Fibroblast of the conjunctiva (primary cell): Measurements from ENCODE around the gene PRR33.

Experiments used
- DNase-seq: peaks from one replicate; pipeline ENCODE4 v3.0.0-alpha.2; 2010; ENCODE audit warnings: low read depth

PRR33 gene

DNA sequence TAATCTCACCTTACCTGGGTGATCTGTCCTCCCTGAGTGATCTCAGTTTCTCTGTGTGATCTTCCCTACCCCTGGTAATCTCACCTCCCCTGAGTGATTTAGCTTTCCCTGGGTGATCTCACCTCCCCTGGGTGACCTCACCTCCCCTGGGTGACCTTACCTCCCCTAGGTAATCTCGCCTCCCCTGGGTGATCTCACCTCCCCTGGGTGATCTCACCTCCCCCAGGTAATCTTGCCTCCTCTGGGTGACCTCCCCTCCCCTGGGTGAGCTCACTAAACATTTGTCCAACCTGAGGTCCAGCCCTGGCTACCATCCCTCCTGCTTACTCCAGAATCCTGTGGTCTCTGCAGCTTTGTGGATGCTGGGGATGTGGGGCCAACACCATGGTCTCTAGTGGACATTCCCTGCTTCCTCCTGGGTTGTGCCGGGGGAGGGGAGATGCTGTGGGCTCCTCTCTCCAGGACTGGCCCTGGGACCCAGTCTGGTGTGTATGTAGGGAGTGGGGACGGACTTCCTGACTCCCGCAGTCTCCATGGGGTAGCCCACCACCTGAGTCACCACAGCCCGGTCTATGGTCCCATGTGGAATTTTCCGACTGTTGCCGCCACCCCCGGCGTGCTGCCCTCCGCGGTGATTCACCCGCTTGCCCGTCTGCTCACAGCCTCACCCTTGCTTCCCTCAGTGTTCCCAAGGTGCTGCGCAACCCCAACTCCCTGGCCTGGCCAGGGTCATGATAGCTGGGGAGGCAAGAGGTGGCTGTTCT lies 28.9 kb downstream of the PRR33 start:
- DNase-seq, result no peak

DNA sequence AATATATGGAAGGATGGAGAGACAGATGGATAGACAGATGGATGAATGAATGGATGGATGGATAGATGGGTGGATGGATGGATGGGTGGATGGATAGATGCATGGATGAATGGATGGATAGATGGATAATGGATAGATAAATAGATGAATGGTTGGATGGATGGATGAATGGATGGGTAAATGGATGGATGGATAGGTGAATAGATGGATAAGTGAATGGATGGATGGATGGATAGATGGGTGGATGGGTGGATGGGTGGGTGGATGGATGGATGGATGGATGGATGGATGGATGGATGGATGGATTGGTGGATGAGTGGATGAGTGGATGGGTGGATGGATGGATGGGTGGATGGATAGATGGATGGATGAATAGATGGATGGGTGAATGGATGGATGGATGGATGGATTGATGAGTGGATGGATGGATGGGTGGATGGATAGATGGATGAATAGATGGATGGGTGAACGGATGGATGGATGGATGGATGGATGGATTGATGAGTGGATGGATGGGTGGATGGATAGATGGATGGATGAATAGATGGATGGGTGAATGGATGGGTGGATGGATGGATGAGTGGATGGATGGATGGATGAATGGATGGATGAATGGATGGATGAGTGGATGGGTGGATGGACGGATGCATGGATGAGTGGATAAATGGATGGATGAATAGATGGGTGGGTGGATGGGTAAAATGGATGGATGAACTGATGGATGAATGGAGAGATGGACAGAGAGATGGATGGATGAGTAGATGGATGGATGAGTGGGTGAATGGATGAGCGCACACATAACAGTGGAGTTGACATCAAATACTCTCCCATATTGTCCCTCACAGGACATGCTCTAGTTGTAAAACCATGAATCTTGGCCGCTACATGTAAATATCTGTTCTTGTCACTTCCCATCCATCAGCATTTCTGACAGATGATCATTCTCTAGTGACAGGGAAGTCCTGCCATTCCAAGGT lies 30.0 kb downstream of the PRR33 start:
- no peak for DNase-seq

DNA sequence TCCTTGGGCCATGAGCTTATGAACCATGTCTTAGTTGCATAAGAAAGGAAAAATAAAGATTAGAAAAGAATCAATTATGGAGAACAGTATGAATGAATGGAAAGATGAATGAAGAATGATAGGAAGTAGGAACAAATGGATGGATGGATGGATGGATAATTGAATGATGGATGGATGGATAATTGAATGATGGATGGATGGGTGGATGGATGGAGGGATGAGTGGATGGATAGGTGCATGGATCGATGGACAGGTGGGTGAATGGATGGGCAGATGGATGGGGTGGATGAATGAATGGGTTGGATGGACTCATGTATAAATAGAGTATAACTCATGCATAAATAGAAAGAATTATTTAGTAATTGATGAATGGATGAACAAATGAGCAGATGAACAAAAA lies 31.6 kb downstream of the PRR33 start:
- DNase-seq, result no peak

DNA sequence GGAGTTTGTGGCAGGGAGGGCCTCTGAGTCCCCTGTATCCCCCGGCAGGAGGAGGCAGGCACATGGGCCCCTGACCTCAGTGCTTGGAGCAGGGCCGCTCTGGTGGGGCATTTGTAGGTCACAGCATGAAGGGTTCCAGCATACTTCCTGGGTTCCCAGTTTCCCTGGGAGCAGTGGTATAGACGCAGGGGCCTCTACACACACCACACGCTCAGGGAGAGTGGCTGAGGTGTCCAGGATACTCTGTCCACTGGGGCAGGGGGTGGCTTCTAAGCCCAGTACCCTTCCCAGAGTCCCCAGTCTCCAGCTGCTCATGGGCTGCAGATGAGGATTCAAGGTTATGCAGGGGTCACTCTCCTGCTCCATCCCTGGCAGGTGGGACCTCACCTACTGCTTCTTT lies 32.7 kb downstream of the PRR33 start:
- DNase-seq, result no peak

DNA sequence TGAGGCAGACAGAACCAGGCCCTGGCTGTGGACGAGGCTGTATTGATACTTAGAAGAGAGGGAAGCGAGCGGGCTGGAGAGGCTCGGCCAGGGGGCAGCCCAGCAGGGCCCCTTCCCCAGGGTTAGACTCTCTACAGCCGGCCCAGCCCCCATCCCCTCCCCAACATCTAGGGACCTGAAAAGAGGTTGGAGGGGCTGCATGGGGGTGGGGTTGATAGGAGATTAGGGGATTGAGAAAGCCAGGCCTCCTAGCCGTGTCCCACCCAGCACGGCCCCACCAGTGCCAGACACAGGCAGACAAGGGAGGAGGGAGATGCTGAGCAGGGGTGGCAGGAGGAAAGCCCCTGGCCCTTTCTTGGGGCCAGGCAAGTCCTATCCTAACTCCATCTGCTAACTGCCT lies 33.1 kb downstream of the PRR33 start:
- DNase-seq, result no peak

DNA sequence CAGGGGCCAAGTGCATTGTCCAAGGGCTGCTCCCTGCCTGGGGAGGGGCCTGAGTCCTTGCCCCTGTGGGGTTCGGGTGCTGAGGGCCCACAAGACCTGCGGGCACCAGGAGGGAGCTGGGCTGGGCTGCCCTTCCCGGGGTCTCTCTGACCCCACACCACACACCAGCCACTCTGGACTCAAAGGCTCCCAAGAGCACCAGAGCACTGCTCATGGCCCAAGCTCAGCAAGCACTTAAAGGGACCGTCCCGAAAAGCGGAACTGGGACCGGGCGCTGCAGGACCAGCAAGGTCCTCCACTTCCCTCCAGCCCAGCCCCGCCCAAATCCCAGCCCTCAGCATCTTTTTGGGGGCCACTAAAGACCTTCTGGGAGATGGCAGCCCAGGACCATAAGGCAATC lies 33.5 kb downstream of the PRR33 start:
- DNase-seq, result no peak

DNA sequence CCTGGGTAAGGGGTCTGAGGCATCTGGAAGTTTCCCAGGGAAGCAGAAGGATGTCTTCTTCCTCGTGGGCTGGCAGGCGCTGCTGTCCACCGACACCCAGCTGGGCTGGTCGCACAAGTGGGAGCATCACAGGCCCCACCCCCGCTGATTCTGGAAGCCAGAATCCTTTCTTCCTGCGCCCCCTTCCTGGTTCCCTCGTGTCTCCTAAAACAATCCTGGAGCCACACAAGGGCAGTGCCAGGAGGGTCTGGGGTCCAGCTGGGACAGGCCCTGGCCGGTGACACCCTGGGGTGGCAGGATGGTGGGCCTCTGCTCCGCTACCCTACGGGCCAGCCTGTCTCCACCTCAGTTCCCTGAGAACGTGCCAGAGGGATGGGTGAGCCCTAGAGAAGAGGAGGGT lies 34.6 kb downstream of the PRR33 start:
- DNase-seq, result no peak

DNA sequence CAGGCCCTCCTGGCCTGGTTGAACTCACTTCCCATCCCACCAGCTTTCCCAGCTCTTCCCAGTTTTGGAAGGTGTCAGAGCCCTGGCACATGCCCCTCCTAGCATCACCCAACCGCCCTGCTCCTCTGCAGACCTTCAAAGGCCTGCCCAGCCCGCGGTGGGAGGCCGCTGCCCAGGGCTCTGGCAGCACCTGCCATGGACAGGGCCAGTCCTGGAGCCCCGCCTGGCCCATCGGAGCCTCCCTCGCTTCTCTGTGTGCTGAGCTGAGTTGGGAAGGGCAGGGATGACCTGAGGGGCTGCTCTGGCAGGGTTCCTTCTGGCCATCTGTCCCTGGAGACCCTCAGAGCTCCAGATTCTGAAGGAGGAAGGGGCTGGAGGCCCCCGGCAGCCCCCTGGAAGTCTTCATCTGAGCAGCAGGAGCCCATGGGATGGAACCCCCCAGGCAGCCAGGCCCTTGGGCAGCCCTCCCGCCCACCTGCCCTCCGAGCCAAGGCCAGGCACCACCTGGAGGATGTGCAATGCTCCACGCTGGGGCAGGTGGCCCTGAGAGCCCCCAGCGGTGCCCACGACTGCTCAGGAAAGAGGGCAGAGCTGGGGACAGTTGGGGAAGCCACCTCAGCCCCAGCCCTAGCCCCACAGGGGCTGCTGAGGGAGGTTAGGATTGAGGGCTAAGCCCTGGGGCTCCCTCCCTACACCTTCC lies 35.2 kb downstream of the PRR33 start:
- no peak for DNase-seq

DNA sequence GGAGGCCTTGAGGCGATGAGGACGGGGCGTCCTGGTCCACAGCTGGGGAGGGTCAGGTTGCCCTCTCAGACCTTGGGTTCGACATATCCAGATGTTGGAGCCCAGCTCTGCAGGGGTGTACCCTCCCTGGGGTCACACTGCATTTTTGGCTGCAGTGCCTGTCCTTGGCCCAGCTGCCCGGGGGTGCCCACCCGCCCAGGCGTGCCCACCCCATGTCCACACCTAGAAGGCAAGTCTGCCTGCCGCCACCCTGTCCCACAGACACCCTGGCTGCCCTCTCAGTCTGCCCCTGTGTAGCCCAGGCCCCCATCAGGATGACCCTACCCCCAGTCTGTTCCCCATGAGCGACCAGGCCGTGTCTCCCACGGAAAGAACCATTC lies 35.8 kb downstream of the PRR33 start:
- no peak for DNase-seq

DNA sequence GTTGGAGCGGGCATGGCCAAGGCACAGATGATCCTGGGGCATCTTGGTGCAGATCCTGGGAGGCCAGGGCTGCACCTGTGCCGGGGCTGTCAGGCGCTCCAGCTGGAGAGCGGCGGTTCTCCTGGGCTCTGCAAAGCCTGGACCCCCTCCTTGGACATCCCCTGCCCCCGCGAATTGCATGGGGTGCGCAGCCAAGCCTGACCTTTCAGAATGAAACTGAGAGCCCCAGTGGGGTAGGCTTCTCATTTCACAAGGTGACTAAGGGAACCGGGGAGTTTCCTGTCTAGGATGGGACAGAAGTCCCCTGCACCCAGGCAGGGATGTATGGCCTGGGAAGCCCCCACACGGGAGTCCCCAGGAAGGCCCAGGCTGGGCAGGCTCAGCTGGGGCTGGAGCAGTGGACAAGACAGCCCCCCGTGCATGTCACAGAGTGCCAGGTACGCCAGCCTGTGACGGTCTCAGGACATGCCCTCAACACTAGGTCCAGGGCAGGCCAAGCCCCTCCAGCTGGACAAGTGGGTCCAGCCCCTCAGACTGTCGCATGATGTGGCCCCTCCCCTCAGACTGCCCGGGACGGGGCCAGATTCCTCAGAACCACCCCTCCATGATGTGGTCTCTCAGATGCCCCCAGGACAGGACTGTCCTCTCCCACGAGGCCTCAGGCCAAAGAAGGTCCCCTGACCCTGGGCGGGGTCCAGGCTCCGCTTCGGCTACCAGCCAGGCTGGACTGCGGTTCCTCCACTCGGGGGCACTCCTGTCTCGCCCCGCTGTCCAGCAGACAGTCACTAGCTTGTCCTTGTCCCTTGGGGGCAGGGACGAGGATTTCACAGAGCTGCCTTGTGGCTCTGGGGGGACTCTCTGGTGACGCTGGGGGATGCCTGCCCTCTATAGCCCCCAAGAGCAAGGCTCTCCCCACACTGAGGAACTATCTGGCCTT lies 36.5 kb downstream of the PRR33 start:
- no peak for DNase-seq

DNA sequence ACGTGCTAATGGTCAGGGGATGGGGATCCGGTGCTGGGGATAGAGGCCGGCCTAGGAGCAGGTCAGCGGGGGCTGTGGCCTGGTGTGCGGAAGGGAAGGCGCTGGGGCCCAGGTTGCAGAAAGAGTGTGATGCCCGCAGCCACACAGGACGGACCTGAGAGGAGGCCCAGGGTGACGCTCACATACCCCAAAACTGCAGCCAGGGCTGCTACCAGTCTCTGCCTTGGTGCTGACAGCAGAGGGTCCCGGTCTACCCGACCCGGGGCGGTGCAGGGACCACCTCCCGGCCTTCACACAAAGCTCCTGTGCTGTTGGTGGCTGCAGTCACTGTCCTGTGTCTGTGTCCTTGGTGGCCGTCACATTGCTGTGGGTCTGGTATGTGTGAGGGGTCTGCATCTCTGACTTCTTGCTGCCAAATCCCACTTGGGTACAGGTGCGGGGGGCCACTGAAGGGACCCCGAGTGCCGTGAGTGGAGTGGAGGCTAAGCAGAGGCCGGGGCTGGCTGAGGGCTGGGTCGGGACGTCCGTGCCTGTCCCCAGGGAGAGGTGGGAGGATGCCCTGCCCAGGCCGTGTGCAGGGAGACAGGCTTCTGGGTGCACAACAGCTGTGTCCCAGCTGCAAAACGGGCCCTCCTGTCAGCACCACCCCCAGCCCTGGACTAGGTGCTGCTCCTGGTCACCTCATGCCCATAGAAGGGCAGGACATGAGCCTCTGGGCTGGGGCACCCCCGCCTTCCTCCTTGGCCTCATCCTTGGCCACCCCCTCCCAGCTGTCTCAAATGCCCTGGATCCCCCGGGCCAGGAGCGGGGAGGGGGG lies 37.4 kb downstream of the PRR33 start:
- no peak for DNase-seq

DNA sequence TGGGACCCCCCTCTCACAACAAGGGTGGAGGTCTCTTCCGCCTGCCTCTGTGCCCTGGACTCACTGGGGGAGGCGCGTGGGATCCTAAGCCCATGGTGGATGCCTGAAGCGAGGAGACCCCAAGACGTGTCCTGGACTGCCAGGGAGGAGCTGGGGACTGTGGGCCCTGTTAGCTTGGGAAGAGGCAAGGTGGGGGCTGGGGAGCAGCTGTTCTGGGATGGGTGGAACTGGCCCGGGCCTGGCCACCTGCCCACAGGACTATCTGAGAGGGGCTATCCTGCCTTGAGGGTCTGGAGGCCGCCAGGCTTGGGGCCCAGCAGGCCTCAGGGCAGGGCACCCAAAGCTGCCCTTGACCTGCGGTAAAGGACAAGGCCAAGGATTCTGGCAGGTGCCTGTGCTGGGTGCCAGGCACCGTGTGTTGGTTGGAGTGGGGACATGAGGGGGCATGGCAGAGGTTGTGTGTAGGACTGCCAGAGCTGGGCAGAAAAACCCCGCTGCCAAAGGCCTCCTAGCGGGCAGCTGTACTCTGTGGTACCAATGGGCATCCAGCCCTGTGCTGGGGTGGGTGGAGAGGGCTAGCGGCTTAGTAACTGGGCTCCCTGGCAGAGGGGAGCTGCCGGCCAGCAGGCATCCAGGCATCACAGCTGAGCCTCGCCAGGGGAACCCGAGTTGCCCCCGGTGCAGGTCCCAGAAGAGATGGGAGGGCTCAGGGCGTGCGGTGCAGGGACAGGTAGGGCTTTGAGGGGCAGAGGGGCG lies 38.1 kb downstream of the PRR33 start:
- DNase-seq, result no peak

DNA sequence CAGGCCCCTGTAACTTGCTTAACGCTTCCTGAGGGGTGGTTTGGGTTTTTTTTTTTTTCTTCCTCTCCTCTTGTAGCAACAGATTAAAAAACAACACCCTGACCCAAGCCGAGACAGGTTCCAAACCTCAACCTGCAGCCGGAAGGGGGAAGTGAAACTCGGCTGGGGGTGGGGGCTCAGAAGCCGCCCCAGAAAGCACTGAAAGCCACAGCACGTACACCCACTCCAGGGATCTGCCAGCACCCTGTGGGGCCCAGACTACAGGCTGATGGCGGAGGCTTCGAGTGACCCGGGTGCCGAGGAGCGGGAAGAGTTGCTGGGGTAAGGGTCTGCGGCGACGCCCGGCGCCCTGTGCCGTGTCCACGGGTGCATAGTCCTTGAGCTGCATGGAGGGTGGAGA lies 38.8 kb downstream of the PRR33 start, which contains the start of gene LSP1:
Gene LSP1 (plus strand): TSS at position 208 of the 400 bp plus-strand sequence. CDS start 61 bp downstream, at position 269.
- DNase-seq, result no peak

DNA sequence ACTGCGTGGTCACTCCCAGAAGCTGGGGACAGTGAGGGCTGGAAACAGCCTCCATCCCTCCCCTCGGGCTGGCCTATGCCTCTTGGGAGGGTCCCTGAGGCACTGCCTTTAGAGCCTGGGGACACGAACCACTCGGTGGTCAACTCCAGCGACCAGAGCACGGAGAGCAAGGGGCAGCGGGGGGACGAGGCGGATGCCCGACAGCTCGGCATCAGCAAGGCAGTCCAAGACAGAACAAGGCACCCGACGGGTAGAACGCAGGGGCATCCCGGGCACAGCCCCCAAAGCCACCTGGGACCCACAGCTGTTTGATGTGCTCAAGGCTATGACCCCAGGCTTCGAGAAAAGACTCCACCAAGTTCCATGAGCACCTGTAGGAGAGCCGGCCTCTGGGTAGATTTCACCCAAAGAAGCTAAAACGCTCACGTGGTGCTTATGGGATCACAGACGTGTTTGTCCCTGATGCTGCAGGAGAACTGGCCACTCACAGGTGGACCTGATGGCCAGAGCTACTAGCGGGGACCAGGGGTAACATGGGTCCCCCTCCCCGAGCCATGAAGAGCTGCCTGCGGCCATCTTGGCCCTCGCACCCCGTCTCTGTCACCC lies 39.3 kb downstream of the PRR33 start:
- no peak for DNase-seq

DNA sequence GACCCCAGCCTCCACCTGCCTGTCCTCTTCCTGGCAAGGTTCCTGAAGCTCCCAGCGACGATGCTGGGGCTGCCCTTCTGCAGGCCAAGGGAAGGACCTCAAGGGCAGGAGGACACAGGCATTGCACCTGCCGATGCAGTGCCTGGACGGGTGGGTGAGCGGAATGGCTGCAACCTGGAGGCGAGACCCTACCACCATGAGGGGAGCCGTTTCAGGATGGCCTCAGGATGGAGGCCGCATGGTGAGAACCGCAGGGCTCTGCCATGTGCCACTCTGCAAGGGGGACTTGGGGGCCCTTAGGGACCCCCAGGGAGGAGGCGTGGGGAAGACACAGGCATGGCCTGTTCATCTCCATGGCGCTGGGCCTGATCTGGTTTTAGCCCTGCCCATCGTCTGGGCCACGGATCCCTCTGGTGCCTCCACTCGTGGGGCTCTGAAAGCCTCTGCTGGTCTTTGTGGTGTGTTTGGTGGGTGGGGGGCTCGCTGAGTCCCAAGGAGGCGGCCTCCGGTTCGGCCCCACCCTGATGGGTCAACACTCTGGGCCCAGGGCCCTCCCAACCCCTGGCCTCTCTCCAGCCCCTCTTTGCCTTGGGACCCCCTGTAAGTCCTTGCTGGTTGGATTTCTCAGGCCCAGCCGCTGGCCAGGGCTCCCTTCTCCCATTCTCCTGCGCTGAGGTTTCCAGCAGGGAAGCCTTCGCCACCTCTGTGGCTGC lies 40.1 kb downstream of the PRR33 start:
- DNase-seq, result no peak

DNA sequence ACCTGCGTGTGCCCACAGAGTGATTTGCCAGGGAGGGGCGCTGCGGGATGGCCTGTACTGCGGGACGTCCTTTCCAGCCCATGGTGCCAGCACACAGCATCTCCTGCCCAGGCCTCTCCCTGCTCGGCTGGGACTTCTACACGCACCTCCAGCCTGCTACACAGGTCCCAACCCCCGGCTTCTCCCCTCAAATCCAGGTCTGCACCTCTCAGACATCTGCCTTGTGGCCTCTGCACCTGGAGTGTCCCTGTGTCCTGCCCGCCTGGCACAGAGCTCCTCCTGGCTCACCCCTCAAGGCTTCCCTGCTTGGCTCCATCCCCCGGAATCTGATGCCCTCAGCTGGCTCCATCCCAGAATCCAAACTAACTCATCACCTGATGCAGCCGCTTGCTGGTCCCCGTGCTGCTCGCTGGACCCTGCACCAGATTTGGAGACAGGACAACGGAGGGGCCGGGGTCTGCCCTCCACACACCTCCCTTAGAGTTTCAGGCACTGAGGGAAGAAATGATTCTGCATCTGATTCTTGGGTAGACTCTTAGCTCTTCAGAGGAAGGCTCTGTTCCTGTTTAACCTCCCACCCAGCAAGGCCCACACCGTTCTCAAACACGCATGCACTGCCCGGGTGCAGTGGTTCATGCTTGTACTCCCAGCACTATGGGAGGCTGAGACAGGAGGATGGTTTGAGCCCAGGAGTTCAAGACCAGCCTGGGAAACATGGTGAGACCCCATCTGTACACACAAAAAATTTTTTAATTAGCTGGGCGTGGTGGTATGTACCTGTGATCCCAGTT lies 42.9 kb downstream of the PRR33 start:
- no peak for DNase-seq

DNA sequence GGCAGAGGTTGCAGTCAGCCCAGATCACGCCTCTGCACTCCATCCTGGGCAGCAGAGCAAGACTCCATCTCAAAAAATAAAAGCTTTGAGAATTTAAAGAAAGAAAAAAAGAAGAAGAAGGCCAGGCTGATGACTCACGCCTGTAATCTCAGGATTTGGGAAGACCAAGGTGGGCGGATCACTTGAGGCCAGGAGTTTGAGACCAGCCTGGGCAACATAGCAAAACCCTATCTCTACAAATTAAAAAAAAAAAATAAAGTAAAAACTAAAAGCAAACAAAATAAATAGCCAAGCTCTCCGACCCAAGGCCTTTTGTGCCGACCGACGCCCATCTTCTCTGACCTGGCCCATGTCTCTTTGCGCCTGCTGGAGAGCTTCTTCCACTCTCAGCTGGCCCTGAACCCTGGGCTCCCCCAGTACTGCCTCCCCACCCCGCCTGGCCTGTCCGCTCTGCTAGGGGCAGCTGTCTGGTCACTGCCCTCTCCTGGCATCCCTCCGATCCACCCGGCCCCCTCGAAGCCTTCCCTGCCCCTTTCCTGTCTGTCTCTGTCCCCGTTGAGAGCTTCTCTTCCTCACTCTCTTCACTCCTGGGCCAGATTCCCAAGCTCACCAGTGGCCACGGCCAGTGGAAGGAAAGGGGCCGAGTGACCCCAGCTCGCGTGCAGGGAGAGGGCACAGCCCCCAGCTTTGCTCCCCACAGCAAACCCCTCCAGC lies 43.6 kb downstream of the PRR33 start:
- no peak for DNase-seq
